GM18511 (cell line): ENCODE data around the gene PSMA6.
"Not testable (repeated sequence)": the region's sequence is repeated elsewhere in the genome, so short reads cannot be mapped to it uniquely, and the experiment has no call there.

Experiments used
- ATAC-seq: cut with Tn5 transposase; IDR thresholded peaks from one replicate; pipeline ENCODE4 v1.9.1; 2021; ENCODE audit warnings: mild to moderate bottlenecking, moderate library complexity; ENCODE audit not compliant: unreplicated experiment

Gene PSMA6

GRCh38 chr14:35341751-35342488 lies 49.7 kb downstream of the PSMA6 start:
- ATAC-seq = no peak

GRCh38 chr14:35342489-35343010 lies 50.4 kb downstream of the PSMA6 start:
- ATAC-seq = no peak

GRCh38 chr14:35343702-35344101 lies 51.5 kb downstream of the PSMA6 start:
- ATAC-seq = no peak

GRCh38 chr14:35344107-35344807 lies 52.1 kb downstream of the PSMA6 start:
- no peak for ATAC-seq

GRCh38 chr14:35346738-35347322 lies 54.6 kb downstream of the PSMA6 start:
- ATAC-seq = no peak

- ATAC-seq = no peak
Observed at GRCh38 chr14:35347323-35348043, 55.3 kb downstream of the PSMA6 start.

GRCh38 chr14:35348044-35348380 lies 55.8 kb downstream of the PSMA6 start:
- not testable (repeated sequence) for ATAC-seq

- ATAC-seq = no peak
Observed at GRCh38 chr14:35349496-35350365, 57.5 kb downstream of the PSMA6 start.

- no peak for ATAC-seq
Observed at GRCh38 chr14:35351497-35351896, 59.3 kb downstream of the PSMA6 start.

GRCh38 chr14:35351897-35352273 lies 59.7 kb downstream of the PSMA6 start:
- no peak for ATAC-seq

- no peak for ATAC-seq
Observed at GRCh38 chr14:35352274-35353233, 60.4 kb downstream of the PSMA6 start.

- no peak for ATAC-seq
Observed at GRCh38 chr14:35353409-35354172, 61.4 kb downstream of the PSMA6 start.

GRCh38 chr14:35355235-35355634 lies 63.1 kb downstream of the PSMA6 start:
- not testable (repeated sequence) for ATAC-seq

- ATAC-seq = peak; percentile 59
Observed at GRCh38 chr14:35355981-35356841, 64.0 kb downstream of the PSMA6 start.

GRCh38 chr14:35359655-35360054 lies 67.5 kb downstream of the PSMA6 start:
- not testable (repeated sequence) for ATAC-seq

GRCh38 chr14:35361141-35361480 lies 68.9 kb downstream of the PSMA6 start:
- no peak for ATAC-seq

GRCh38 chr14:35362450-35362849 lies 70.3 kb downstream of the PSMA6 start:
- ATAC-seq = no peak
